NCI-H2107 treated with DMSO at 0.1 percent for 48 hours (cell line): ENCODE data around the gene BCAR1.

Source experiments
- DNase-seq: peaks from one replicate; lab custom pipeline; 2025; ENCODE audit not compliant: unreplicated experiment; lab: John Stamatoyannopoulos, UW

The BCAR1 gene

DNA sequence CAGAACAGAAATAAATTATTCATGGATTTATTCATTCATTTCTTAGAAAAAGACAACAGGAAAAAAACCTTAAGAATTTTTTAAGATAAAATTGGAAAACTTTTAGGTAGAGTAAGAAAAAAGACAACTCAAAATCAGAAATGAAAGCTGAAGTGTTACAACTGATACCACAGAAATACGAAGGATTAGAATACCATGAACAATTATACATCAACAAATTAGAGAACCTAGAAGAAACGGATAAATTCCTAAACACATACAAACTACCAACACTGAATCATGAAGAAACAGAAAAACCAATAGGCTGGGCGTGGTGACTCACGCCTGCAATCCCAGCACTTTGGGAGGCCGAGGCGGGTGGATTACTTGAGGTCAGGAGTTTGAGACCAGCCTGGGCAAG lies 72.2 kb downstream of the BCAR1 start:
- DNase-seq, result no peak
